Measurements from ENCODE around the gene EME2. TPM values are rescaled to one million over a fixed set of nuclear protein-coding genes. Genes with fewer than 3 reads are reported as not detected.

The EME2 gene
- total RNA-seq, 1 donor from 2014 or later, result 19.2 TPM

GRCh38 chr16:1754204-1754603 lies 18.4 kb upstream of the EME2 start:
- intact Hi-C loops (cut with DNase I), result no loop called here
- DNase-seq, result no peak
- H3K9me3 ChIP-seq, result no peaks in the 10 kb centered on the region
- H3K4me1 ChIP-seq, result no peaks in the 10 kb centered on the region
- no peak for ATAC-seq
- H3K4me3 ChIP-seq, result no peak overlapping the region
- no peak for TF ChIP-seq CTCF (IDR thresholded peaks at IDR 0.05)
- peaks cover 54% of the 10 kb centered on the region for H3K36me3 ChIP-seq
- H3K27me3 ChIP-seq, result no peaks in the 10 kb centered on the region
- no peak overlapping the region for H3K27ac ChIP-seq

GRCh38 chr16:1757714-1758461 lies 14.7 kb upstream of the EME2 start:
- DNase-seq (no peak), ATAC-seq (no peak)
- Histone ChIP-seq H3K27me3 (no peaks in the 10 kb centered on the region), H3K4me3 (no peak overlapping the region), H3K4me1 (no peaks in the 10 kb centered on the region), H3K27ac (no peak overlapping the region), H3K36me3 (peaks cover 49% of the 10 kb centered on the region), H3K9me3 (no peaks in the 10 kb centered on the region)
- intact Hi-C loops (cut with DNase I), result no loop called here
- no peak for TF ChIP-seq CTCF (IDR thresholded peaks at IDR 0.05)

- ATAC-seq (no peak), DNase-seq (no peak)
- Histone ChIP-seq H3K4me3 (no peak overlapping the region), H3K36me3 (peaks cover 51% of the 10 kb centered on the region), H3K9me3 (no peaks in the 10 kb centered on the region), H3K4me1 (no peaks in the 10 kb centered on the region), H3K27me3 (no peaks in the 10 kb centered on the region), H3K27ac (no peak overlapping the region)
- intact Hi-C loops (cut with DNase I), result no loop called here
- TF ChIP-seq CTCF (IDR thresholded peaks at IDR 0.05), result no peak
These were observed 13.7 kb upstream of the EME2 start for GRCh38 chr16:1758923-1759322.

GRCh38 chr16:1759511-1759910 lies 13.1 kb upstream of the EME2 start:
- DNase-seq (no peak), ATAC-seq (no peak)
- Histone ChIP-seq H3K36me3 (peaks cover 51% of the 10 kb centered on the region), H3K4me1 (no peaks in the 10 kb centered on the region), H3K9me3 (no peaks in the 10 kb centered on the region), H3K4me3 (no peak overlapping the region), H3K27ac (no peak overlapping the region), H3K27me3 (no peaks in the 10 kb centered on the region)
- no peak for TF ChIP-seq CTCF (IDR thresholded peaks at IDR 0.05)
- intact Hi-C loops (cut with DNase I), result no loop called here

- no peak for DNase-seq
These were observed 11.7 kb upstream of the EME2 start for GRCh38 chr16:1760911-1761310.

More at GRCh38 chr16:1760911-1761310, 11.7 kb upstream of the EME2 start:
- TF ChIP-seq CTCF (IDR thresholded peaks at IDR 0.05), result no peak
- no peak overlapping the region for H3K4me3 ChIP-seq
- ATAC-seq, result no peak
- no peak overlapping the region for H3K27ac ChIP-seq
- no peaks in the 10 kb centered on the region for H3K4me1 ChIP-seq
- peaks cover 61% of the 10 kb centered on the region for H3K36me3 ChIP-seq
- no peaks in the 10 kb centered on the region for H3K27me3 ChIP-seq
- H3K9me3 ChIP-seq, result no peaks in the 10 kb centered on the region
- intact Hi-C loops (cut with DNase I), result no loop called here
